ENCODE results near the gene SAMD14. TPM values are rescaled to one million over a fixed set of nuclear protein-coding genes. Genes with fewer than 3 reads are reported as not detected.

SAMD14 gene
- total RNA-seq, 4 donors from 2014 or later: 0.04 to 3.8 (median 0.31) TPM; not detected in 1

- TF ChIP-seq POLR2A (IDR thresholded peaks at IDR 0.05) (no peak), CTCF (IDR thresholded peaks at IDR 0.05 in 4 of 5, conservative IDR thresholded peaks at IDR 0.05 in 1 of 5) (no peak)
- H3K9me3 ChIP-seq: no peaks in the 10 kb centered on the region
- intact Hi-C loops (cut with DNase I; ENCODE audit: low total_unique reads): no loop called here
- H3K27ac ChIP-seq: peak overlapping the region; percentile 85 to 93 (median 91)
- no peaks in the 10 kb centered on the region for H3K27me3 ChIP-seq
- peaks cover 46 to 49% of the 10 kb centered on the region in 2 donors for H3K4me1 ChIP-seq
- peaks cover 0 to 30% of the 10 kb centered on the region in 2 donors for H3K36me3 ChIP-seq
- no peak for ATAC-seq
- H3K4me3 ChIP-seq: no peak overlapping the region
- no peak for DNase-seq
- in situ Hi-C loops (cut with MboI; ENCODE audit: low sequenced_read_pairs in 4 of 4): no loop called here
Measured at GRCh38 chr17:50144355-50144754, 14.4 kb upstream of the SAMD14 start.

- no peak overlapping the region for H3K4me3 ChIP-seq
- in situ Hi-C loops (cut with MboI; ENCODE audit: low sequenced_read_pairs in 4 of 4) (no loop called here), intact Hi-C loops (cut with DNase I; ENCODE audit: low total_unique reads) (no loop called here)
- peak overlapping the region in 1 of 4 donors; percentile 93 for H3K27ac ChIP-seq
- no peaks in the 10 kb centered on the region for H3K9me3 ChIP-seq
- peaks cover 0 to 37% of the 10 kb centered on the region in 2 donors for H3K36me3 ChIP-seq
- TF ChIP-seq CTCF (IDR thresholded peaks at IDR 0.05 in 4 of 5, conservative IDR thresholded peaks at IDR 0.05 in 1 of 5): no peak
- H3K4me1 ChIP-seq: peaks cover 39 to 49% of the 10 kb centered on the region in 2 donors
- DNase-seq (no peak), ATAC-seq (no peak)
- H3K27me3 ChIP-seq: no peaks in the 10 kb centered on the region
Measured at GRCh38 chr17:50143461-50144176, 13.7 kb upstream of the SAMD14 start.

GRCh38 chr17:50141745-50142110 lies 11.8 kb upstream of the SAMD14 start:
- peaks cover 20 to 30% of the 10 kb centered on the region in 2 donors for H3K4me1 ChIP-seq

GRCh38 chr17:50141026-50141744 lies 11.2 kb upstream of the SAMD14 start:
- ATAC-seq (no peak), DNase-seq (no peak)
- Histone ChIP-seq H3K4me3 (no peak overlapping the region), H3K9me3 (no peaks in the 10 kb centered on the region), H3K27ac (peak overlapping the region in 3 of 4 donors; percentile 27 to 60 (median 53)), H3K27me3 (no peaks in the 10 kb centered on the region), H3K4me1 (peaks cover 15 to 24% of the 10 kb centered on the region in 2 donors), H3K36me3 (peaks cover 0 to 56% of the 10 kb centered on the region in 2 donors)
- in situ Hi-C loops (cut with MboI; ENCODE audit: low sequenced_read_pairs in 4 of 4) (no loop called here), intact Hi-C loops (cut with DNase I; ENCODE audit: low total_unique reads) (no loop called here)
- TF ChIP-seq CTCF (IDR thresholded peaks at IDR 0.05 in 4 of 5, conservative IDR thresholded peaks at IDR 0.05 in 1 of 5) (no peak), POLR2A (IDR thresholded peaks at IDR 0.05) (no peak)

More at GRCh38 chr17:50141745-50142110, 11.8 kb upstream of the SAMD14 start:
- DNase-seq (no peak), ATAC-seq (no peak)
- Histone ChIP-seq H3K27me3 (no peaks in the 10 kb centered on the region), H3K27ac (peak overlapping the region in 1 of 4 donors; percentile 10), H3K36me3 (peaks cover 0 to 52% of the 10 kb centered on the region in 2 donors), H3K4me3 (no peak overlapping the region), H3K9me3 (no peaks in the 10 kb centered on the region)
- in situ Hi-C loops (cut with MboI; ENCODE audit: low sequenced_read_pairs in 4 of 4): no loop called here
- TF ChIP-seq CTCF (IDR thresholded peaks at IDR 0.05 in 4 of 5, conservative IDR thresholded peaks at IDR 0.05 in 1 of 5) (no peak), POLR2A (IDR thresholded peaks at IDR 0.05) (no peak)
- intact Hi-C loops (cut with DNase I; ENCODE audit: low total_unique reads): no loop called here
